Kidney capillary endothelial cell (primary cell): ENCODE data around the gene PKP4.
"Not testable (repeated sequence)": the region's sequence is repeated elsewhere in the genome, so short reads cannot be mapped to it uniquely, and the experiment has no call there.

ENCODE experiments used
- DNase-seq: peaks from one replicate; pipeline ENCODE4 v3.0.0-alpha.2; 2018; ENCODE audit warnings: low spot score

The PKP4 gene

GRCh38 chr2:158456309-158457066 lies at the start of gene PKP4, which contains the start of gene CCDC148:
Gene PKP4 (plus strand): TSS chr2:158456952. CDS start chr2:158533185, 76,233 bp downstream.
Gene CCDC148 (minus strand): TSS chr2:158456753. CDS start chr2:158456439, 314 bp downstream.
- peak; percentile 92 for DNase-seq

GRCh38 chr2:158407031-158407430 lies 49.7 kb upstream of the PKP4 start:
- no peak for DNase-seq

- DNase-seq, result no peak
These were observed 46.6 kb upstream of the PKP4 start for GRCh38 chr2:158410132-158410531.

- no peak for DNase-seq
These were observed 45.0 kb upstream of the PKP4 start for GRCh38 chr2:158411748-158412147.

GRCh38 chr2:158412206-158412605 lies 44.5 kb upstream of the PKP4 start:
- DNase-seq, result no peak

GRCh38 chr2:158413581-158413980 lies 43.2 kb upstream of the PKP4 start:
- DNase-seq, result no peak

GRCh38 chr2:158414538-158414937 lies 42.2 kb upstream of the PKP4 start:
- DNase-seq, result no peak

- DNase-seq, result no peak
These were observed 24.6 kb upstream of the PKP4 start for GRCh38 chr2:158432117-158432516.

- DNase-seq, result not testable (repeated sequence)
These were observed 23.0 kb upstream of the PKP4 start for GRCh38 chr2:158433716-158434115.

- not testable (repeated sequence) for DNase-seq
These were observed 17.7 kb upstream of the PKP4 start for GRCh38 chr2:158439062-158439461.

GRCh38 chr2:158443606-158444005 lies 13.1 kb upstream of the PKP4 start:
- no peak for DNase-seq

- peak; percentile 49 for DNase-seq
These were observed 507 bp downstream of the PKP4 start for GRCh38 chr2:158457092-158457825.

- peak; percentile 77 for DNase-seq
These were observed 1.3 kb downstream of the PKP4 start for GRCh38 chr2:158457826-158458616.

GRCh38 chr2:158458617-158458920 lies 1.8 kb downstream of the PKP4 start:
- DNase-seq, result peak; percentile 15

- DNase-seq, result no peak
These were observed 2.6 kb downstream of the PKP4 start for GRCh38 chr2:158459161-158460003.

- DNase-seq, result no peak
These were observed 4.0 kb downstream of the PKP4 start for GRCh38 chr2:158460632-158461297.

- DNase-seq, result no peak
These were observed 6.8 kb downstream of the PKP4 start for GRCh38 chr2:158463496-158464095.

GRCh38 chr2:158464426-158465281 lies 7.9 kb downstream of the PKP4 start:
- DNase-seq, result peak; percentile 30

GRCh38 chr2:158467248-158467647 lies 10.5 kb downstream of the PKP4 start:
- DNase-seq, result no peak

- not testable (repeated sequence) for DNase-seq
These were observed 16.1 kb downstream of the PKP4 start for GRCh38 chr2:158472829-158473228.
